ENCODE results near the gene STAT5B. TPM values are rescaled to one million over a fixed set of nuclear protein-coding genes. Genes with fewer than 3 reads are reported as not detected.

Gene STAT5B
- total RNA-seq, 6 experiments from 2014 or later: 16.8 to 22.5 (median 20.1) TPM

- H3K4me3 Mint-ChIP-seq: no peak overlapping the region
- H3K27me3 Mint-ChIP-seq (ENCODE audit: insufficient read depth): peaks cover 30% of the 10 kb centered on the region
- no peak overlapping the region for H3K27ac Mint-ChIP-seq
- no peaks in the 10 kb centered on the region for H3K36me3 Mint-ChIP-seq (ENCODE audit: low read depth)
- no peak for TF ChIP-seq CTCF (IDR thresholded peaks at IDR 0.05)
- DNase-seq: no peak
- H3K9me3 Mint-ChIP-seq: no peaks in the 10 kb centered on the region
- H3K4me1 Mint-ChIP-seq (ENCODE audit: low read depth): peaks cover 11% of the 10 kb centered on the region
Measured at GRCh38 chr17:42178817-42179216, 97.4 kb downstream of the STAT5B start.

- Mint-ChIP-seq H3K9me3 (no peaks in the 10 kb centered on the region), H3K4me1 (ENCODE audit: low read depth) (no peaks in the 10 kb centered on the region), H3K27me3 (ENCODE audit: insufficient read depth) (peaks cover 38% of the 10 kb centered on the region), H3K4me3 (no peak overlapping the region), H3K36me3 (ENCODE audit: low read depth) (no peaks in the 10 kb centered on the region), H3K27ac (no peak overlapping the region)
- no peak for TF ChIP-seq CTCF (IDR thresholded peaks at IDR 0.05)
- DNase-seq: no peak
Measured at GRCh38 chr17:42177684-42178083, 98.5 kb downstream of the STAT5B start.

GRCh38 chr17:42174126-42174783, 101.9 kb downstream of the STAT5B start:
- no peaks in the 10 kb centered on the region for H3K36me3 Mint-ChIP-seq (ENCODE audit: low read depth)
- H3K27me3 Mint-ChIP-seq (ENCODE audit: insufficient read depth): peaks cover 51% of the 10 kb centered on the region
- no peak for TF ChIP-seq CTCF (IDR thresholded peaks at IDR 0.05)
- no peaks in the 10 kb centered on the region for H3K9me3 Mint-ChIP-seq
- no peak overlapping the region for H3K27ac Mint-ChIP-seq
- no peaks in the 10 kb centered on the region for H3K4me1 Mint-ChIP-seq (ENCODE audit: low read depth)
- H3K4me3 Mint-ChIP-seq: no peak overlapping the region
- DNase-seq: no peak

GRCh38 chr17:42171831-42172230, 104.4 kb downstream of the STAT5B start:
- H3K36me3 Mint-ChIP-seq (ENCODE audit: low read depth): no peaks in the 10 kb centered on the region
- peaks cover 48% of the 10 kb centered on the region for H3K27me3 Mint-ChIP-seq (ENCODE audit: insufficient read depth)
- no peak overlapping the region for H3K27ac Mint-ChIP-seq
- TF ChIP-seq CTCF (IDR thresholded peaks at IDR 0.05): no peak
- no peaks in the 10 kb centered on the region for H3K4me1 Mint-ChIP-seq (ENCODE audit: low read depth)
- DNase-seq: no peak
- no peak overlapping the region for H3K4me3 Mint-ChIP-seq
- no peaks in the 10 kb centered on the region for H3K9me3 Mint-ChIP-seq

- Mint-ChIP-seq H3K9me3 (no peaks in the 10 kb centered on the region), H3K27ac (no peak overlapping the region), H3K27me3 (ENCODE audit: insufficient read depth) (peaks cover 41% of the 10 kb centered on the region), H3K4me3 (no peak overlapping the region), H3K4me1 (ENCODE audit: low read depth) (no peaks in the 10 kb centered on the region), H3K36me3 (ENCODE audit: low read depth) (no peaks in the 10 kb centered on the region)
- TF ChIP-seq CTCF (IDR thresholded peaks at IDR 0.05): no peak
- DNase-seq: no peak
Measured at GRCh38 chr17:42169351-42169750, 106.8 kb downstream of the STAT5B start.

Data from HFFc6 (cell line).